Right renal pelvis (tissue), 4 donors: ENCODE measurements around the gene NDUFA13. TPM values are rescaled to one million over a fixed set of nuclear protein-coding genes. Genes with fewer than 3 reads are reported as not detected.

Experiments used
- DNase-seq, 4 donors: peaks; one replicate each; pipeline ENCODE4 v3.0.0-alpha.2; 2013; ENCODE audit warnings: low read depth in 4 of 4, low spot score in 3 of 4, missing footprints in 1 of 4
- polyA plus RNA-seq, 4 donors: library from polyadenylated mRNA; unstranded; fragments of 120-200 nt; gene quantifications; one replicate each; pipeline ENCODE4 v1.2.1, GENCODE V29; 2013; ENCODE audit not compliant: insufficient read length in 4 of 4

The NDUFA13 gene
- polyA plus RNA-seq, 4 donors, result 229 to 357 (median 244) TPM

GRCh38 chr19:19566306-19566705, 50.3 kb downstream of the NDUFA13 start:
- no peak for DNase-seq

GRCh38 chr19:19567391-19567790, 51.4 kb downstream of the NDUFA13 start:
- DNase-seq, result no peak

- no peak for DNase-seq
Measured at GRCh38 chr19:19568802-19569756, 53.1 kb downstream of the NDUFA13 start.

- no peak for DNase-seq
Measured at GRCh38 chr19:19570571-19570970, 54.5 kb downstream of the NDUFA13 start.

- no peak for DNase-seq
Measured at GRCh38 chr19:19571071-19571786, 55.2 kb downstream of the NDUFA13 start.

GRCh38 chr19:19575411-19575810, 59.4 kb downstream of the NDUFA13 start:
- DNase-seq, result no peak

Other genes with a start within 250 kb of the NDUFA13 start
- gene TM6SF2, start 242.9 kb upstream of the NDUFA13 start, polyA plus RNA-seq, result 1 to 10 TPM; 2.3 to 4.3 (median 2.6) TPM
- 10 to 100 TPM; 47.3 to 64.0 (median 56.4) TPM for gene SUGP1, start 195.7 kb upstream of the NDUFA13 start, polyA plus RNA-seq
- 10 to 100 TPM; 40.8 to 51.1 (median 47.3) TPM for gene MAU2, start 195.4 kb upstream of the NDUFA13 start, polyA plus RNA-seq
- gene GATAD2A, start 110.5 kb upstream of the NDUFA13 start, polyA plus RNA-seq, result 10 to 100 TPM; 45.6 to 51.0 (median 49.8) TPM
- 1 to 10 TPM in 1 of 4 donors, under 1 TPM in 3; 0.89 to 2.0 (median 0.94) TPM for gene TSSK6, start 677 bp upstream of the NDUFA13 start, polyA plus RNA-seq
- gene YJEFN3, start 12.7 kb downstream of the NDUFA13 start, polyA plus RNA-seq, result 1 to 10 TPM; 5.1 to 10.0 (median 6.2) TPM
- gene CILP2, start 22.0 kb downstream of the NDUFA13 start, polyA plus RNA-seq, result under 1 TPM; 0.13 to 0.36 (median 0.15) TPM
- gene PBX4, start 102.5 kb downstream of the NDUFA13 start, polyA plus RNA-seq, result 1 to 10 TPM; 3.0 to 4.4 (median 3.8) TPM
- 10 to 100 TPM; 21.1 to 32.1 (median 26.6) TPM for gene LPAR2, start 112.0 kb downstream of the NDUFA13 start, polyA plus RNA-seq
- 1 to 10 TPM; 5.0 to 6.0 (median 5.4) TPM for gene GMIP, start 127.4 kb downstream of the NDUFA13 start, polyA plus RNA-seq
- 10 to 100 TPM; 41.0 to 59.1 (median 53.0) TPM for gene ATP13A1, start 147.5 kb downstream of the NDUFA13 start, polyA plus RNA-seq
- gene ZNF101, start 152.6 kb downstream of the NDUFA13 start, polyA plus RNA-seq, result 10 to 100 TPM; 16.5 to 17.5 (median 16.8) TPM
- gene ZNF14, start 216.9 kb downstream of the NDUFA13 start, polyA plus RNA-seq, result 10 to 100 TPM; 14.5 to 17.8 (median 16.9) TPM